ENCODE data around the gene PRKAG1.

The PRKAG1 gene

DNA sequence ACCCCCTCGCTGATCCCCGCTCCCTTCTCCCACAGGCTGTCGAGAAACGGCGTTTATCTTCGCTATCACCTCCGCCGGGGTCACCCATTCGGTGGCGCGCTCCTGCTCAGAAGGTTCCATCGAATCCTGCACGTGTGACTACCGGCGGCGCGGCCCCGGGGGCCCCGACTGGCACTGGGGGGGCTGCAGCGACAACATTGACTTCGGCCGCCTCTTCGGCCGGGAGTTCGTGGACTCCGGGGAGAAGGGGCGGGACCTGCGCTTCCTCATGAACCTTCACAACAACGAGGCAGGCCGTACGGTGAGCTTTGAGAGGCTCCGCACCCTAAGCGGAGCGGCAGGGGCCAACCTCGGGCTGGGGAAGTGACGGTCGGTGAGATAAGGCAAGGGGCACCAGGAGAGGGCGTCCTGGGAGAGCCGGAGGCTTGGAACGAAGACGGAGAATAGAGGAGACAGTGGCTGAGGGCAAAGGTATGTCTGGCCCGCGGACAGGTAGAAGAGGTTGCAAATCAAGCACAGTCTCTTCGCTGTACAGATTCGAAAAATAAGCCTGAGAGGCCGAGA, 38.1 kb downstream of the PRKAG1 start:
- Histone ChIP-seq H3K9me3 (ENCODE audit: control insufficient read depth, insufficient read depth, low read length) (no peaks in the 10 kb centered on the region), H3K4me1 (ENCODE audit: insufficient read depth, low read length) (no peaks in the 10 kb centered on the region), H3K36me3 (ENCODE audit: insufficient read depth, low read length) (no peaks in the 10 kb centered on the region), H3K9ac (ENCODE audit: low read depth, low read length) (peak overlapping the region; percentile 44; the same call in 1 of the 2 replicates)

DNA sequence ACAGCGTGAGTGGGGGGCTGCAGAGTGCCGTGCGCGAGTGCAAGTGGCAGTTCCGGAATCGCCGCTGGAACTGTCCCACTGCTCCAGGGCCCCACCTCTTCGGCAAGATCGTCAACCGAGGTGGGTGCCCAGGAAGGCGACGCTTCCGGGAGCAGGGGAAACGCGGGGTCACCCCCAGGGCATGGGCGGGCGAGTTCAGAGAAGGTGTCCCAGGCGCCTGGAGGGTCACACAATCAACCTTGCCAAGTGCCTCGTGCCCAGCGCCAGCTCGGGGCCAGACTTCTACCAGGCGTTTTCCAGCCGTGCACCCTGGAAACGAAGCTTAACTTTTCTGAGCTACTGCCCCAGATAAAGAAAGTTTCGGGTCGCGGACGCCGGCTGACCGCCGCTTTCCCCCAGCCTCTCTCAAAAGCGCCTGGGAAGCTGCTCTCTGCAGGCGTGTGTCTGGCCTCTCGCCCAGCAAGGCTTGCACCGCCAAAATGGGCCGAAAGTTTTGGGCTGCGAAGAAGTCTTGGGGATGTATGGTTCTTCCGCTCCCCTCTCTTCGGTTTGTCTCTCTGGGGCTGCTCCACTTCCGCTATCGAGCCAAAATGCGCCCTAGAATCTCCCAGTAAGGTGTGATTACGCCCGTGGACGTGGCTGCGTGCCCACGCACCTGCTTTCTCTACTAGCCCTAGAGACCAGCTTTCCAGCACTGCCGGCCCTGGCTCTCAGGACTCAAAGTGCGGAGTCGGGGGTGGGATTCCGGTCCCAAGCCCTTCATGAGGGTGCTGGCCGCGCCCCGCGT, 38.8 kb downstream of the PRKAG1 start:
- Histone ChIP-seq H3K9me3 (ENCODE audit: control insufficient read depth, insufficient read depth, low read length) (no peaks in the 10 kb centered on the region), H3K4me1 (ENCODE audit: insufficient read depth, low read length) (no peaks in the 10 kb centered on the region), H3K9ac (ENCODE audit: low read depth, low read length) (peak overlapping the region; percentile 44; the same call in 1 of the 2 replicates), H3K36me3 (ENCODE audit: insufficient read depth, low read length) (no peaks in the 10 kb centered on the region)

DNA sequence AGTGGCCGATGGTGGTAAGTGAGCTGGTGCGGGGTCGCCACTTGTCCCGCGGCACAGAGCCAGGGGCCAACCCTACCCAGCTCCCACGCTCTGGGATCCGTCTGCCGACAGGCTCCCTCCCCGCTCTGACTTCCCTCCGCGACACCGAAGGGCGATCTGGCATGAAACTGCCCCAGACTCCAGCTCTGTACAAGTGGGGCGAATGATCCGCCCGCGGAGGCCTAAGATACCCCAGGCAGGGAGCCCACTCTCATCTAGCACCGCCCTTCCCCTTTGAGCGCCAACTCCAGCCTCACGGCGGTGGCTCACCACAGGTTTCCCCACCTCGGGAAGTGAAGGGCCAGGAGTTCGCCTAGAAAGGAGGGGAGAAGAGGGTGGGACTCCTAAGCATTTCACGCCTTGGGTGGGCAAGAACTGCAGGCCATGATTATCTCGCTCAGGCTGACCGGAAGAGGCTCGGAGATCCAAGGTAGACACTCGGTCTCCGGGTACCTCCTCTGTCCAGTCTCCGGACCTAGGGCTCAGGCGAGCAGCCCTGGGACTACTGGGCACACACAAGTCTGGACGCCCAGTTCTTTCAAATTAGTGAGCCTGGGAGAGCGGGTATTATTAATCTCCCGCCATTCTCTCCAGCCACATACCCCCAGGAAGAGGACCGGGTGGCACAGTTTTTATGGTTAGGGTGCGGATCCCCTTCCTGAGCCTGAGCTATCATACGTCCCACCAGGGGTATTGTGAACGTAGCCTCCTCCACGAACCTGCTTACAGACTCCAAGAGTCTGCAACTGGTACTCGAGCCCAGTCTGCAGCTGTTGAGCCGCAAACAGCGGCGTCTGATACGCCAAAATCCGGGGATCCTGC, 39.6 kb downstream of the PRKAG1 start:
- Histone ChIP-seq H3K4me1 (ENCODE audit: insufficient read depth, low read length) (no peaks in the 10 kb centered on the region), H3K9ac (ENCODE audit: low read depth, low read length) (peak overlapping the region; percentile 44; the same call in 1 of the 2 replicates), H3K9me3 (ENCODE audit: control insufficient read depth, insufficient read depth, low read length) (no peaks in the 10 kb centered on the region), H3K36me3 (ENCODE audit: insufficient read depth, low read length) (no peaks in the 10 kb centered on the region)

DNA sequence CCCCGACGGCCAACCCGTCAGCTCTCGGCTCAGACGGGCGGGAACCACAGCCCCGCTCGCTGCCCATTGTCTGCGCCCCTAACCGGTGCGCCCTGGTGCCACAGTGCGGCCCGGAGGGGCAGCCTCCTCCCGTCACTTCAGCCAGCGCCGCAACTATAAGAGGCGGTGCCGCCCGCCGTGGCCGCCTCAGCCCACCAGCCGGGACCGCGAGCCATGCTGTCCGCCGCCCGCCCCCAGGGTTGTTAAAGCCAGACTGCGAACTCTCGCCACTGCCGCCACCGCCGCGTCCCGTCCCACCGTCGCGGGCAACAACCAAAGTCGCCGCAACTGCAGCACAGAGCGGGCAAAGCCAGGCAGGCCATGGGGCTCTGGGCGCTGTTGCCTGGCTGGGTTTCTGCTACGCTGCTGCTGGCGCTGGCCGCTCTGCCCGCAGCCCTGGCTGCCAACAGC, 40.3 kb downstream of the PRKAG1 start, which contains the start of gene WNT1:
Gene WNT1, plus strand, starts transcription at position 32 of the 450 bp plus-strand sequence. Its CDS starts 329 bp downstream, at position 361.
- H3K4me1 ChIP-seq (ENCODE audit: insufficient read depth, low read length): no peaks in the 10 kb centered on the region
- H3K9me3 ChIP-seq (ENCODE audit: control insufficient read depth, insufficient read depth, low read length): no peaks in the 10 kb centered on the region
- no peaks in the 10 kb centered on the region for H3K36me3 ChIP-seq (ENCODE audit: insufficient read depth, low read length)
- peak within 1 kb of the TSS; percentile 44; the same call in 1 of the 2 replicates for H3K9ac ChIP-seq (ENCODE audit: low read depth, low read length)

GRCh38 chr12:48977290-48978281, 41.0 kb downstream of the PRKAG1 start:
- Histone ChIP-seq H3K9me3 (ENCODE audit: control insufficient read depth, insufficient read depth, low read length) (no peaks in the 10 kb centered on the region), H3K36me3 (ENCODE audit: insufficient read depth, low read length) (no peaks in the 10 kb centered on the region), H3K9ac (ENCODE audit: low read depth, low read length) (peak overlapping the region; percentile 44; the same call in 1 of the 2 replicates), H3K4me1 (ENCODE audit: insufficient read depth, low read length) (no peaks in the 10 kb centered on the region)

- no peaks in the 10 kb centered on the region for H3K9me3 ChIP-seq (ENCODE audit: control insufficient read depth, insufficient read depth, low read length)
- no peaks in the 10 kb centered on the region for H3K36me3 ChIP-seq (ENCODE audit: insufficient read depth, low read length)
- no peak overlapping the region for H3K9ac ChIP-seq (ENCODE audit: low read depth, low read length)
- H3K4me1 ChIP-seq (ENCODE audit: insufficient read depth, low read length): peaks cover 4% of the 10 kb centered on the region; the same call in 1 of the 2 replicates
These were observed 44.5 kb downstream of the PRKAG1 start for GRCh38 chr12:48973941-48974673.

DNA sequence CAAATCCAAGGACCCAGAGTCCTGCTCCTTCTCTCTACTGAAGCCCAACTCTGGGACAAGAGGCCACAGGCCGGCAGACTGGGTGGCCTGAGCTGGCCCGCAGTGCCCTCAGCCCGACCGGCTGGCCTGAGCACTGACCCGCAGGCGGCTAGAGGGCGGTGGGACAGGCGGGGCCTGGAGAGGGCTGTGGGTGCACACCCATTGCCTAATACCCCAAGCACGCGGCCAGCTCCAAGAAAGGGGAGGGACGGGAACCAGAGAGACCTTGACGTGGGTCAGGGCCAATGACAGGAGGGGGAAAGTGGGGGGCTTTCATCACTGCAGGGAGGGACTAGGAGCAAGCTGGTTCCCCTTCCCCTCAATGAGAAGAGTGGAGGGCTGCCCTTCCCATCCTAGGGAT, 45.0 kb downstream of the PRKAG1 start:
- Histone ChIP-seq H3K9me3 (ENCODE audit: control insufficient read depth, insufficient read depth, low read length) (no peaks in the 10 kb centered on the region), H3K4me1 (ENCODE audit: insufficient read depth, low read length) (peaks cover 10% of the 10 kb centered on the region; the same call in 1 of the 2 replicates), H3K36me3 (ENCODE audit: insufficient read depth, low read length) (no peaks in the 10 kb centered on the region), H3K9ac (ENCODE audit: low read depth, low read length) (no peak overlapping the region)

DNA sequence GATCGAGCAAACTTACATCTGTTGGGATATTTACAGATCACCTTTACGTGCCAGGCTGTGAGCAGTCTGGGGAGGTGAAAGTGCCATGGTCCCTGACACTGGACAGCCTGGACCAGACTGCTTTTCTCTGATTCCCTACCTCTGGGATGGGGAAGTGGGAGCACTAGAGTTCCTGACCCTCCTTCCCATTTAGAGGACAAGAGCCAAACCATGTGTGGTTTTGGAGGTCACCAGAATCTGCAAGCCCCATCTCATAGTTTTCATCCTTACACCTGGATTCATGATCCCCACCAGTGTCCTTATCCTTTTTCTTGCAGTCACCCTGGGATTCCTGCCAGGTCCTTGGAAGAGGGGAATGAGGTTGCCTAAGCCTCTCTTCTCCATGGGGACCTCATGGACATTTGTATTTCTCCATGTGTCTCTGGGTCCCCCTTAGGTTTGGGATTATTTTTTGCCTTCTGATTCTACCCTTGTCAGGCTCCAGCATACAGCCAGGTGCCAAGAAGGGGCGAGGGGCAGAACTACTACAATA, 45.6 kb downstream of the PRKAG1 start:
- H3K9me3 ChIP-seq (ENCODE audit: control insufficient read depth, insufficient read depth, low read length): no peaks in the 10 kb centered on the region
- peaks cover 15% of the 10 kb centered on the region; the same call in 1 of the 2 replicates for H3K4me1 ChIP-seq (ENCODE audit: insufficient read depth, low read length)
- no peak overlapping the region for H3K9ac ChIP-seq (ENCODE audit: low read depth, low read length)
- H3K36me3 ChIP-seq (ENCODE audit: insufficient read depth, low read length): no peaks in the 10 kb centered on the region

GRCh38 chr12:48972213-48972951, 46.2 kb downstream of the PRKAG1 start:
- Histone ChIP-seq H3K4me1 (ENCODE audit: insufficient read depth, low read length) (peaks cover 21% of the 10 kb centered on the region; the same call in 1 of the 2 replicates), H3K9ac (ENCODE audit: low read depth, low read length) (no peak overlapping the region; the same call in 1 of the 2 replicates), H3K36me3 (ENCODE audit: insufficient read depth, low read length) (no peaks in the 10 kb centered on the region), H3K9me3 (ENCODE audit: control insufficient read depth, insufficient read depth, low read length) (no peaks in the 10 kb centered on the region)

DNA sequence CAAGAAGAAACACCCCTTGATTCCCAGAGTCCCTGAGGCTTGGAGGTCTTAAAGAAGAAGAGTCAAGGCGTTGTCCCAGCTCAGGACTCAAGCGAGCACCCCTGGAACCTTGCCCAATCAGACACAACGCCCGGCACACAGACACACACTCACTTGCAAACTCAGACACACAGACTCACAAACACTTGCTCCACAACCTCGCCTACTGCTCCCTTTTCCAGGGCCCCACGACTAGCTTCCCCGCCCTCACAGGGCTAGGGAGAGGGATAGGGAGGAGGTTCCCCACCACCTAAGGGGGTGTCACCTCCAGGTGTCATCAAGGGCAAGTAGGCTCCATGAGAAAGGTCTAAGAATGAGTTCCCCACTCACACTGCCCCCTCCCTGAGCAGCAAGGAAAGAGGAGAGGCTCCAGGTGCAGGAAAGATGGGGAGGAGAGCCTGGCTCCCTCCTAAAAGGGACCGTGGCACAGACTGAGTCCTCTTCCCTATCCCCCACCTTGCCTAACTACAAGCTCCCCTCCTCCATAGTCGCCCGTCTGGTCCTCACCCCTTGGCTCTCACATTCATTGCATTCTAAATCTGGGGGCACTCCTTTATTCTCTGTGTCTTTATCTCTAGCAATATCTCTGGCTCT, 47.8 kb downstream of the PRKAG1 start:
- H3K4me1 ChIP-seq (ENCODE audit: insufficient read depth, low read length): peaks cover 28% of the 10 kb centered on the region; the same call in 1 of the 2 replicates
- H3K9me3 ChIP-seq (ENCODE audit: control insufficient read depth, insufficient read depth, low read length): no peaks in the 10 kb centered on the region
- no peaks in the 10 kb centered on the region for H3K36me3 ChIP-seq (ENCODE audit: insufficient read depth, low read length)
- H3K9ac ChIP-seq (ENCODE audit: low read depth, low read length): peak overlapping the region; percentile 36; the same call in 1 of the 2 replicates

DNA sequence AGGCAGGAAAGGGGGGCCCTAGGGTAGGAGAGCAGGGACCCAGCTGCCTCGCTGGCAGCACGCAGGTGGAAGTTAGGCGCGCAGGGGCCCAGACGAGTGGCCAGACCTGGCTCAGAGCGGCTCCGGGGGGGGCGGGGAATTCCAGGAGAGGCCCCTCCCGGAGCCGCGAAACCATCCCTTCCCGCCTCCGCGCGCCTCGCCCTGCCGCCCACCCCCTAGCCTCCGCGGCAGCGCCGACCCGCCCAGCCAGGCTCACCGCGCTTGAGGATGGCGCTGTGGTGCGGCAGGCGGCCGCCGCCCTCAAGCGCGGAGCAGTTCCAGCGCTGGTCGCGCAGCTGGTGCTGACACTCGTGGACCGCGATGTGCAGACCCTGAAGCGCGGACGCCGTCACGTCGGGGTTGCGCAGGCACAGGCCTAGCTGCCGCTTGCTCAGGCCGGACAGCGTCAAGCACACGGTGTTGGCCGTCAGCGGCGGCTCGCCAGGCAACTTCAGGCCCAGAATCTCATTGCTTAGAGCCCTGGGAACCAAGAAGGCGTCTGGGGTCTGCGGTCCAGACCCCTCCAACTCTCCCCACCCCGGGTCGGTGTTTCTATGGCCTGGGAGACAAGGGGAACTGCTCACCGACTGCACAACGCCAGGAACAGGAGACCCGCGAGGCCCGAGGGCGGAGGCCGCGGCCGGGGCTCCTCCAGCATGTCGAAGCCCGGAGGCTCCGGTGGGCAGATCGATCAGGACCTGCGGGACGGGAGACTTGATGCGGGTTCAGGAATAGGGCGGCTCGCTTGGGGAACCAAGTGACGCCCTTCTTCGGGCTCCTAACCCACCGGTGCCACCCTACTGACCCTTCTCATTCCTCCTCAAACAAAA, 48.5 kb downstream of the PRKAG1 start:
- Histone ChIP-seq H3K36me3 (ENCODE audit: insufficient read depth, low read length) (no peaks in the 10 kb centered on the region), H3K9ac (ENCODE audit: low read depth, low read length) (peak overlapping the region; percentile 36; the same call in 1 of the 2 replicates), H3K9me3 (ENCODE audit: control insufficient read depth, insufficient read depth, low read length) (no peaks in the 10 kb centered on the region), H3K4me1 (ENCODE audit: insufficient read depth, low read length) (peaks cover 34% of the 10 kb centered on the region)

Data from ES-I3 (cell line).